Naive B cell (primary cell): ENCODE results near the gene C20orf141. TPM values are rescaled to one million over a fixed set of nuclear protein-coding genes. Genes with fewer than 3 reads are reported as not detected.
"Not testable (repeated sequence)": the region's sequence is repeated elsewhere in the genome, so short reads cannot be mapped to it uniquely, and the experiment has no call there.

Experiments used
- ATAC-seq, 2 donors: fragments of 150-1000 bp; cut with Tn5 transposase; 2 replicates each; pipeline ENCODE4 v1.10.0; 2021; ENCODE audit warnings: low read depth in 2 of 2, mild to moderate bottlenecking in 2 of 2, moderate library complexity in 2 of 2
- DNase-seq: peaks from one replicate; pipeline ENCODE4 v3.0.0; 2022
- H3K27ac Mint-ChIP-seq, 6 donors: one replicate each; pipeline ENCODE4 v1.8.0; 2020 to 2022; ENCODE audit warnings: mild to moderate bottlenecking in 6 of 6, mixed read lengths in 6 of 6, moderate library complexity in 5 of 6, inconsistent platforms in 2 of 6
- H3K27me3 Mint-ChIP-seq, 3 donors: one replicate each; pipeline ENCODE4 v1.8.0; 2021 to 2022; ENCODE audit warnings: mixed read lengths in 3 of 3, mild to moderate bottlenecking in 1 of 3
- H3K36me3 Mint-ChIP-seq, 2 donors: one replicate each; pipeline ENCODE4 v1.8.0; 2020 to 2022; ENCODE audit warnings: mixed read lengths in 2 of 2, inconsistent platforms in 1 of 2, mild to moderate bottlenecking in 1 of 2
- H3K4me1 Mint-ChIP-seq, 3 donors: one replicate each; pipeline ENCODE4 v1.8.0; 2020 to 2022; ENCODE audit warnings: mixed read lengths in 3 of 3, inconsistent platforms in 1 of 3, mild to moderate bottlenecking in 1 of 3, moderate library complexity in 1 of 3
- H3K4me3 Mint-ChIP-seq, 8 donors: one replicate each; pipeline ENCODE4 v1.8.0; 2020 to 2022; ENCODE audit warnings: mild to moderate bottlenecking in 8 of 8, mixed read lengths in 8 of 8, moderate library complexity in 8 of 8, inconsistent platforms in 2 of 8
- H3K9me3 Mint-ChIP-seq, 7 donors: one replicate each; pipeline ENCODE4 v1.8.0; 2020 to 2022; ENCODE audit warnings: mixed read lengths in 7 of 7, mild to moderate bottlenecking in 5 of 7, inconsistent platforms in 2 of 7, moderate library complexity in 1 of 7
- polyA plus RNA-seq, 6 donors: library from polyadenylated mRNA; unstranded; fragments of 300-500 nt; fragmentation: Illumina TruSeq; gene quantifications; one replicate each; pipeline ENCODE4 v1.2.3, GENCODE V29; 2021; ENCODE audit warnings: low read depth in 6 of 6

C20orf141 gene
- polyA plus RNA-seq, 6 donors from 2014 or later, result not detected

DNA sequence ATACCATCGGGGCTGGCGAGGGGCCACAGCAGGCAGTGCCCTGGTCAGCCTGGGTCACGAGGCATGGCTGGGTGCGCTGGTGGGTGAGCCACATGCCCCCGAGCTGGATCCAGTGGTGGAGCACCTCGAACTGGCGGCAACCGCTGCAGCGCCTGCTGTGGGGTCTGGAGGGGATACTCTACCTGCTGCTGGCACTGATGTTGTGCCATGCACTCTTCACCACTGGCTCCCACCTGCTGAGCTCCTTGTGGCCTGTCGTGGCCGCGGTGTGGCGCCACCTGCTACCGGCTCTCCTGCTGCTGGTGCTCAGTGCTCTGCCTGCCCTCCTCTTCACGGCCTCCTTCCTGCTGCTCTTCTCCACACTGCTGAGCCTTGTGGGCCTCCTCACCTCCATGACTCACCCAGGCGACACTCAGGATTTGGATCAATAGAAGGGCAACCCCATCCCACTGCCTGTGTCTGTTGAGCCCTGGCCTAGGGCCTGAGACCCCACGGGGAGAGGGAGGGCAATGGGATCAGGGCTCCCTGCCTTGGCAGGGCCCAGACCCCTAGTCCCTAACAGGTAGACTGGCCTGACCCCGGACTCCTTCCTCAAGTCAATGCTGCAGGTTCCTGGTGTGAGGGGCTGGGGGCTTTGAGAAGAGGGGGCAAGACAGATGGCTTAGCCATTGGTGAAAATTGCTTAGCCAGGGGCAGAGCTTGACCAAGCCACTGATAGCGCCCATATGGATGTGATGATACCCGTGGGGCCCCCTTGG is 2.0 kb downstream of the C20orf141 start:
- Mint-ChIP-seq H3K4me3 (no peak overlapping the region), H3K27ac (no peak overlapping the region), H3K9me3 (peaks cover 4 to 17% (median 12%) of the 10 kb centered on the region in 7 donors), H3K27me3 (peaks cover 30 to 88% (median 66%) of the 10 kb centered on the region in 3 donors), H3K36me3 (peaks cover 0 to 19% of the 10 kb centered on the region in 2 donors), H3K4me1 (peaks cover 4 to 11% (median 5%) of the 10 kb centered on the region in 3 donors)
- DNase-seq (no peak), ATAC-seq (no peak)

DNA sequence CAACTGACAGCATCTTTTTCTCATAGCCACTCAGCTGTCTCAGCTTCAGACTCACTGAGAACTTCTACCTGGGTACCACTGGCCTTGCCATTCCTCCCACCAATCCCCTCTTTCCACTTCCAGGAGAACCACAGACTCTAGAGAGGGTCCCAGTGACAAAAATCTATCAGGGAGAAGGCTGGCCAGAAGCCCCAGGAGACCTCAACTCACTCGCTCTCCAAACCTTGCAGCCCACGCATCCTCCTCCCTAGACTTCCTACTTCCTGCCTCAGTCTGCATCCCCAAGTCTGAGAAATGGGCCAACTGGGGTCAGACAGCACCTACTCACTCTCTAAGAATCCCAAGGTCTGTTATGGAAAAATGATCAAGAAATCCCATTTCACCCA is 2.5 kb downstream of the C20orf141 start:
- Mint-ChIP-seq H3K4me1 (peaks cover 6 to 12% (median 7%) of the 10 kb centered on the region in 3 donors), H3K36me3 (peaks cover 0 to 13% of the 10 kb centered on the region in 2 donors), H3K4me3 (peak overlapping the region in 1 of 8 donors; percentile 52), H3K9me3 (peaks cover 0 to 12% (median 7%) of the 10 kb centered on the region in 7 donors), H3K27ac (no peak overlapping the region), H3K27me3 (peaks cover 26 to 87% (median 64%) of the 10 kb centered on the region in 3 donors)
- ATAC-seq (no peak), DNase-seq (no peak)

DNA sequence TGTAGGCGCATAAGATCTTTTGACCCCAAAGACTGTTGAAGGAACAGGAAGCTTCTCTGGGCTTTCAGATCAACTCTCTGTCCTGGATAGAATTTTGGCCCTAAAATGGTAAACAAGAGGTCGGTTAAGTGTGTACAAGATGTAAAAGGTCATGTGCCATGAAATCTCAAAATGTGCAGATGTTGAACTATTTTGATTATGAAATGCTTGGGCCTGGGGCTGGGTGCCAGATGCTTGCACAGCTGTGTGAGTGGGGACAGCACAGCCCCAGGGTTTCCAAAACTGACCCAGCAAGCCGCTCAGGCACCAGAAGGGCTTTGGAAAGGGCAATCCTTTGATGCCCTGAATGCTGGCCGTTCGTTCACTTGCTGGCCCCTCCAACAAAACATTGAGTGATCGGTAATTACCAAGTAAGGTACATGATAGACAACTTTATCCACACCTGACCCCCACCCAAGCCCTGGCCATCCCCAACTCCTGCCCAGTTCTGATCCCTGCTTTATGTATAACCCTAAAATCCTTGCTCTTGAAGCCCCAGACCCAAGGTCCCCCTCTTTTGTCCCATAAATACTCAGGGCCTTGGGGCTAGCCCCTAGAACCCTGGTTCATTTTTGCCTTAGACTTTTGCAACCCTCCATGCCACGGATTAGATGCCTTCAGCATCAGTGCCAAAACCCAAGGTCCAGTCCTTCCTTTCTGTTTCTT is 3.3 kb downstream of the C20orf141 start:
- Mint-ChIP-seq H3K27me3 (peaks cover 25 to 82% (median 59%) of the 10 kb centered on the region in 3 donors), H3K4me3 (no peak overlapping the region), H3K9me3 (peaks cover 0 to 5% (median 3%) of the 10 kb centered on the region in 7 donors), H3K4me1 (peaks cover 6 to 12% (median 7%) of the 10 kb centered on the region in 3 donors), H3K36me3 (peaks cover 0 to 9% of the 10 kb centered on the region in 2 donors), H3K27ac (no peak overlapping the region)
- ATAC-seq (no peak), DNase-seq (no peak)

DNA sequence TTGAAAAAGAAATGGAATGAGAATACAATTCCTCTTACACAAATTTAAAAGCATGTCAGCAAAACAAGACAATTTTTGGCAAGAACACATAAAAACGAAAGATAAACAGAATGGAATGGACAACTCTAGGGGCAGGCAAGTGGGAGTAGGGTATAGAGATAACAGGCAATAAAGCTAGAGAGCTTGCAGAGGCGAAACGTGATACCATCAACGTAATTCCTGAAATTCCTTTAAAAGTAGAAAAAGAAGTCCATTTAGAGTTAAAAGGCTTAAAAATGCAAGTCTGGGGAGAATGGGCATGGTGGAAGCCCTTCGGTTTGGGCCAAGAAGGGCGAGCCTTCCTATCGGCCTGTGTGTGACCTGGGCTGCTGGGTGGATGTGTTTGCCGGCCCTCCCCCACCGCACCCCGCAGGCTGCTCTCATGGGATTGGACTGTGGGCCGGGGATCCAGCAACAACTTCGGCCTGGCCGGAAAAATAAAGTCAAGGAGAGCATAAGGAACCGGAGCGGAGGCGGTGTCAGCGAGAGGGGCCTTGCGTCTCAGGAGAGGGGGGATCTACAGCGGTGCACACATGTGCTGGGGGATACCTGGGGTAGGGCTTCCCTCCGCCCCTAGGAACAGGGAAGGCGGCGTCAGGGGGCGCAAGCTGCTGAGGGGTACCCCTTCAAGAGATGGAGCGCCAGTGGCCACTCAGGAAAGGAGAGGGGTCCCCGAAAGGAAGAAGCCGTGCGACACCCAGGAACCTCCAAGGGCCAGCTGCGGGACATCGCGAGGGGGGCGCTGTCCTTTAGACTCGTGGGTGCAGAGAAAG is 5.5 kb downstream of the C20orf141 start:
- DNase-seq (no peak), ATAC-seq (no peak)
- Mint-ChIP-seq H3K36me3 (peaks cover 0 to 9% of the 10 kb centered on the region in 2 donors), H3K9me3 (peaks cover 0 to 3% (median 0%) of the 10 kb centered on the region in 7 donors), H3K4me3 (peak overlapping the region in 1 of 8 donors; percentile 65), H3K27me3 (peaks cover 10 to 63% (median 39%) of the 10 kb centered on the region in 3 donors), H3K4me1 (peaks cover 6 to 12% (median 7%) of the 10 kb centered on the region in 3 donors), H3K27ac (no peak overlapping the region)

DNA sequence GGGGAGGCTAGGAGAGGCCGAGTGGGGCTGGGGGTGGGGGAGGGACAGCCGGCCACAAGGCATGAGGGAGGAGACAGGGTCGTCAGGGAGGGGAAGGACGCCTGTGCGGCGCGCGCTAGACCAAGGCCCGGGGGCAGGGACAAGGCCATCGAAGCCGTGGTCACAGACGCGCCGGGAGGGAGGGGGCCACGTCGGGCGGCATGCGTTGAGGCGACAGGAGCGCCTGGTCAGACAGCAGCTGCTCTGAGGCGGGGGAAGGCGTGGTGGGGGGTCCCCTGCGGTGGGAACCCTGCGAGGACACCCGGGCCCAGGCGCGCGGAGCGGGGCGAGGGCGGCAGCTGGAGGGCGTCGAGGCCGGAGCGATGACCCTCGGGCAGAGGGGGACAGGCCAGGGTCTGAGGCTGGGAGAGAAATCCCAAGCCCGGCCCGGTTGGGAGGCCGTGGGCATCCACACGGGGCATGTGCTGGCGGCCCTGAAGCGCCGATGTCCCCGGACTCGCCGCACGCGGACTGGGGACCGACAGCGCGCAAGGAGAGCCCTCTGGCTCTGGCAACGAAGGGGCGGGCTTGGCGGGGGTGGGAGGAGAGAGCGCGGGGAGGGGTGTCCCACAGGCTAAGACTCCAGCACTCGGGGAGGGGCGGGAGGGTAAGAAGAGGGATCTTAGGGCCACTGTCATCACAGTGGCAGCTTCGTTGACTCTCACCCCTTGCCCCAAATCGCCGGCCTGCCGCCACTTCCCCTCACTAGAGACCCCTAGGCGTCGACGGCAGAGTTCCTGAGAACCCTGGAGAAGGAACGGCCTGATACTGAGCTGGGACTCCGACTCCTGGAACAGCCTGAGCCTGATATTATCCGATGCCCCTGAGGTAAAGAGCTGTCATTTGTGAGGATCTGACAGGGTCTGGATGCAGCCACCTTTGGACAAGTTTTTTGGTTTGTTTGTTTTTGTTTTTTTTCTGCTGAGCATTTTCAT is 6.4 kb downstream of the C20orf141 start:
- Mint-ChIP-seq H3K36me3 (peaks cover 0 to 9% of the 10 kb centered on the region in 2 donors), H3K9me3 (peaks cover 0 to 3% (median 0%) of the 10 kb centered on the region in 7 donors), H3K27ac (peak overlapping the region in 1 of 6 donors; percentile 73)

DNA sequence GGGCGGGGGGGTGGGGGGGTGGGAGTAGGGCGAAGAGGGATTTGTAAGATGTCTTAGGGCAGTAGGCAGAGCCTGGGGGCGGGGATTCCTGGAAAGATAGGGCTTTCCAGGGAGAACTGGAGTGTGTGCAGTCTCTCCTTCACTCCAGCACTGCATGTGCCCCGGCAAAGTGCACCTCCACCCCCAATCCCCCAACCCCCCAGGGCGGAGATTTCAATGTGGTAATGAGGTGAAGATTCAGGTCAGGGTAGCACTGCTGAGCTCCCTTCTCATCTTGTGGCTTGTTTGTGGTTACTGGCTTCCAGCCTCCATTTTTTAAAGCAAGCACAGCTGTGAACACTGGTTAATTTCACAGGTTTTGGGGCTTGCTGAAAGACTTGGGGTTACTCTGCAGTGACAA is 7.3 kb downstream of the C20orf141 start:
- Mint-ChIP-seq H3K36me3 (peaks cover 4 to 9% of the 10 kb centered on the region in 2 donors), H3K9me3 (peaks cover 0 to 3% (median 0%) of the 10 kb centered on the region in 7 donors), H3K27ac (no peak overlapping the region), H3K4me1 (peaks cover 6 to 12% (median 7%) of the 10 kb centered on the region in 3 donors), H3K27me3 (peaks cover 20 to 62% (median 35%) of the 10 kb centered on the region in 3 donors), H3K4me3 (no peak overlapping the region)
- peak; percentile 27 to 59 for ATAC-seq
- no peak for DNase-seq

More for the DNA sequence above, 6.4 kb downstream of the C20orf141 start:
- Mint-ChIP-seq H3K4me1 (peaks cover 6 to 12% (median 7%) of the 10 kb centered on the region in 3 donors), H3K27me3 (peaks cover 14 to 60% (median 35%) of the 10 kb centered on the region in 3 donors), H3K4me3 (no peak overlapping the region)
- ATAC-seq (no peak), DNase-seq (no peak)

DNA sequence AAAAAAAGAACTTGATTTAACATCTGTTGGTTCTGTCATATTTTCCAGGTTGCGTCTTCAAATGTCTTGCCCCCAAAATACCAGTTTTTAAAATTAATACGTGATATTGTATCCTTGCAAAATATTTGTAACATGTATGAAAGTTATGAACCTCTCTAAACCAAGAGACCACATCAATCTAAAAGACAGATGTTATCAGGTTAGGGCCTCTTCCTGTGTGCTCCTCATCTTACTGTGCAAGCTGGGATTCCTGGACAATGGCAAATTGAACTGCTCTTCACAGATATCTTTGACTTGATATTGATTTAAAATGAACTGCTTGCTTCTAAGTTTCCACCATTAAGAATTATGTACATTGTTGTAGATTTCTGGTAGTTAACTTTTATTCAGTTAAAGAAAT is 11.0 kb downstream of the C20orf141 start:
- peaks cover 3 to 6% (median 3%) of the 10 kb centered on the region in 3 donors for H3K4me1 Mint-ChIP-seq
- no peak for DNase-seq
- H3K9me3 Mint-ChIP-seq, result no peaks in the 10 kb centered on the region
- no peak for ATAC-seq
- H3K27me3 Mint-ChIP-seq, result peaks cover 27 to 49% (median 28%) of the 10 kb centered on the region in 3 donors
- H3K36me3 Mint-ChIP-seq, result peaks cover 0 to 6% of the 10 kb centered on the region in 2 donors
- H3K4me3 Mint-ChIP-seq, result no peak overlapping the region
- H3K27ac Mint-ChIP-seq, result no peak overlapping the region

DNA sequence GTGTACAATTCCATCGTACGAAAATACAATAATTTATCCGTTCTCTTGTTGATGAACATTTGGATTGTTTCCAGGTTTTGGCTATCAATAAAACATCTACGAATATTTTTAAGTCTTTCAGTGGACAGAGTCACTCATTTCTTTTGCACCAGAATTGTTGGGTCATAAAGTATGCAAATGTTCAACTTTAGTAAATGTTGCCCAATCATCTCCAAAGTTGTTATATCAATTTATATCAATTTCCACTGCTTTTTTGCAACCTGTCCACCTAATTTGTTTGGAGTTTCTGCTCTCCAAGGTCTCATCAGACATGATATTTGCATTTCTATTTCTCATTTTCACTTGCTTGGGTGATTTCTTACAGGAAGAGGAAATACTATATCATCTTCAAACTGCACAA is 11.9 kb downstream of the C20orf141 start:
- Mint-ChIP-seq H3K27me3 (peaks cover 23 to 44% (median 24%) of the 10 kb centered on the region in 3 donors), H3K4me3 (no peak overlapping the region), H3K4me1 (peaks cover 2 to 3% (median 2%) of the 10 kb centered on the region in 3 donors), H3K36me3 (peaks cover 0 to 6% of the 10 kb centered on the region in 2 donors), H3K27ac (no peak overlapping the region), H3K9me3 (no peaks in the 10 kb centered on the region)
- no peak for DNase-seq
- ATAC-seq, result no peak

DNA sequence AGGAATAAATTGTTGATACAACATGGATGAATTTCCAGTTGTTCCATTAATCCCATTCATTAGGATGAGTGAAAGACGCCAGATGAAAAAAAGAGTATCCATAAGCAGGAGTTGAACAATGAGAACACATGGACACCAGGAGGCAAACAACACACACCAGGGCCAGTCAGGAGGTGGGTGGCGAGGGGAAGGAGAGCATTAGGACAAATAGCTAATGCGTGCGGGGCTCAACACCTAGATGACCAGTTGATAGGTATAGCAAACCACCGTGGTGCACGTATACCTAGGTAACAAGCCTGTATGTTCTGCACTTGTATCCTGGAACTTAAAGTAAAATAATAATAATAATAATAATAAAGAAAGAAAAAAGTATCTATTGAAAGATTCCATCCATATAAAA is 14.6 kb downstream of the C20orf141 start:
- ATAC-seq (no peak), DNase-seq (no peak)
- Mint-ChIP-seq H3K27me3 (peaks cover 18 to 38% (median 21%) of the 10 kb centered on the region in 3 donors), H3K36me3 (peaks cover 0 to 6% of the 10 kb centered on the region in 2 donors), H3K4me3 (no peak overlapping the region), H3K27ac (no peak overlapping the region), H3K4me1 (no peaks in the 10 kb centered on the region), H3K9me3 (no peaks in the 10 kb centered on the region)

DNA sequence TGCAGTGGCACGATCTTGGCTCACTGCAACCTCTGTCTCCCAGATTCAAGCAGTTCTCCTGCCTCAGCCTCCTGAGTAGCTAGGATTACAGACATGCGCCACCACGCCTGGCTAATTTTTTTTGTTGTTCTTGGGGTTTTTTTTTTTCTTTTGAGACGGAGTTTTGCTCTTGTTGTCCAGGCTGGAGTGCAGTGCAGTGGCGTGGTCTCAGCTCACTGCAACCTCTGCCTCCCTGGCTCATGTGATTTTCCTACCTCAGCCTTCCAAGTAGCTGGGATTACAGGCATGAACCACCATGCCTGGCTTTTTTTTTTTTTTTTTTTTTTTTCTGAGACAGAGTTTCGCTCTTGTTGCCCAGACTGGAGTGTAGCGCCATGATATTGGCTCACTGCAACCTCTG is 16.4 kb downstream of the C20orf141 start:
- H3K4me1 Mint-ChIP-seq, ATAC-seq, H3K9me3 Mint-ChIP-seq, H3K27ac Mint-ChIP-seq, H3K36me3 Mint-ChIP-seq, H3K4me3 Mint-ChIP-seq, DNase-seq: not testable (repeated sequence)
- H3K27me3 Mint-ChIP-seq, result peaks cover 17 to 32% (median 18%) of the 10 kb centered on the region in 3 donors

DNA sequence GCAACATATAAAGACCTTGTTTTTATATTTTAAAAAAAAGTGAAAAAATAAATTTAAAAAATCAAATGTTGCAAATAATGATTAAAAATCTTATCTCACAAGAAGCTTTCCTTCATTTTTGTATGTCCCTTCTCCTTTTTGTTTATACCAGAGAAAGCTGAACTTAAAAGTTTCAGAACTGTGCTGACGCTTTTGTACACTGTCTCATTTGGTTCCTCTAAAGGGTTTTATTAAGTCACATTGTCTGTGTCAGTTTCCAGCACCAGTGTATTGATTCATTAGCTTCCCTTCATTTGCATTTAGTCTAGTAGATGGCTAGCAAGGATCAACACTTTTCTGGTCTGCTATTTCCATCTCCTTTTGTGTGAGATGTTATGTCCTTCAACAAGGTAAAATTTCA is 19.0 kb downstream of the C20orf141 start:
- peak overlapping the region in 1 of 6 donors; percentile 37 for H3K27ac Mint-ChIP-seq
- ATAC-seq, result no peak
- H3K36me3 Mint-ChIP-seq, result peaks cover 4 to 8% of the 10 kb centered on the region in 2 donors
- no peaks in the 10 kb centered on the region for H3K9me3 Mint-ChIP-seq
- no peak for DNase-seq
- H3K27me3 Mint-ChIP-seq, result peaks cover 6 to 9% (median 8%) of the 10 kb centered on the region in 3 donors
- no peak overlapping the region for H3K4me3 Mint-ChIP-seq
- peaks cover 14 to 16% (median 16%) of the 10 kb centered on the region in 3 donors for H3K4me1 Mint-ChIP-seq
